ENCODE data around the gene RHOF.

The RHOF gene

GRCh38 chr12:121793440-121793837 is at the start of gene RHOF:
Gene RHOF, minus strand, starts transcription at chr12:121793688. Its CDS starts 55 bp downstream, at chr12:121793633.
- no peak for DNase-seq (ENCODE audit: low read depth)

- no peak for DNase-seq (ENCODE audit: low read depth)
Observed at GRCh38 chr12:121839993-121840761, 46.7 kb upstream of the RHOF start.

GRCh38 chr12:121839106-121839992 is 45.9 kb upstream of the RHOF start:
- DNase-seq (ENCODE audit: low read depth) = peak; percentile 79

- DNase-seq (ENCODE audit: low read depth) = no peak
Observed at GRCh38 chr12:121838126-121838525, 44.6 kb upstream of the RHOF start.

- DNase-seq (ENCODE audit: low read depth) = no peak
Observed at GRCh38 chr12:121837680-121838079, 44.2 kb upstream of the RHOF start.

- no peak for DNase-seq (ENCODE audit: low read depth)
Observed at GRCh38 chr12:121831571-121832245, 38.2 kb upstream of the RHOF start.

- DNase-seq (ENCODE audit: low read depth) = no peak
Observed at GRCh38 chr12:121830588-121831265, 37.2 kb upstream of the RHOF start.

- DNase-seq (ENCODE audit: low read depth) = no peak
Observed at GRCh38 chr12:121830134-121830533, 36.6 kb upstream of the RHOF start.

GRCh38 chr12:121829250-121829918 is 35.9 kb upstream of the RHOF start:
- no peak for DNase-seq (ENCODE audit: low read depth)

- DNase-seq (ENCODE audit: low read depth) = no peak
Observed at GRCh38 chr12:121828826-121829225, 35.3 kb upstream of the RHOF start.

GRCh38 chr12:121828306-121828705 is 34.8 kb upstream of the RHOF start:
- no peak for DNase-seq (ENCODE audit: low read depth)

- DNase-seq (ENCODE audit: low read depth) = no peak
Observed at GRCh38 chr12:121827351-121828099, 34.0 kb upstream of the RHOF start.

- DNase-seq (ENCODE audit: low read depth) = no peak
Observed at GRCh38 chr12:121826318-121827150, 33.0 kb upstream of the RHOF start.

GRCh38 chr12:121825041-121825523 is 31.6 kb upstream of the RHOF start:
- DNase-seq (ENCODE audit: low read depth) = no peak

- DNase-seq (ENCODE audit: low read depth) = no peak
Observed at GRCh38 chr12:121823727-121824115, 30.2 kb upstream of the RHOF start.

GRCh38 chr12:121823101-121823726 is 29.7 kb upstream of the RHOF start:
- DNase-seq (ENCODE audit: low read depth) = no peak

GRCh38 chr12:121822393-121823100 is 29.1 kb upstream of the RHOF start:
- no peak for DNase-seq (ENCODE audit: low read depth)

- DNase-seq (ENCODE audit: low read depth) = no peak
Observed at GRCh38 chr12:121820056-121820455, 26.6 kb upstream of the RHOF start.

All from HS-5 (cell line).